ENCODE data around the gene DNAJC30.
"Not testable (repeated sequence)": the region's sequence is repeated elsewhere in the genome, so short reads cannot be mapped to it uniquely, and the experiment has no call there.

- not testable (repeated sequence) for TF ChIP-seq POLR2A, CTCF, POLR2AphosphoS5 (IDR thresholded peaks at IDR 0.05)
Observed at GRCh38 chr7:73655309-73655708, 27.9 kb downstream of the DNAJC30 start.

Measured in breast epithelium (tissue), 3 donors.